T-helper 22 cell (primary cell): Measurements from ENCODE around the gene CACNA1G.
A peak's percentile ranks its signal among the peaks of the same experiment; 100 is the strongest.

ENCODE experiments used
- DNase-seq: peaks from one replicate; pipeline ENCODE4 v3.0.0-alpha.2; 2020; ENCODE audit warnings: low read depth

CACNA1G gene

DNA sequence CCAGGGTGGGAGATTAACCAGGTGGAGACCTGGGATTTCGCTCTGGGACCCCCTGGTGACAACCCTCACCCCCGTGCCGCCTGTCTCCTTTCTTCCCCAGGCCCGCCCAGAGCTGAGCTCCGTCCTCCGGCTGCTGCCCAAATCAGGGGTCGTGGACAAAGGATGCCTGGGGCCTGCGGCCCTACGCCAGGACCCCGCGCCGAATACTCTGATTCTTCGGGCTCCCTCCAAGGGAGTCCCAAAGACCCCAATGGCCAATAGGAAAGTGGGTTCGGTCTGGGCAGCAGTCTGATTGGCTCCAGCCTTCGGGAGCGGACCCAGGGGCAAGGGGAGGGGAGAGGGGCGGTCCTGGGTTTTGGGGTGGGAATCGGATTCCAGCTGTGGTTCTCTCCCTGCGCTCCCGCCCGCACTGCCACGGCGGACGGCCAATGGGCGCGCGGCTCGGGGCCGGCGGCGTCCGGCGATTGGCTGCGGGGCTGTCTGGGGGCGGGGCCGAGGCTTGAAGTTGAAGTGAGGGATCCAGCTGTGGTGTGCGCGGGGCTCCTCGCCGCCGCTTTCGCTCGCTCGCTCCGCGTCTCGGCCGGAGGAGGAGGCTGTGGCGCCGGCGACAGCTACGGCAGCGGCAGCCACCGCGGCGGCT lies at the start of gene CACNA1G:
TSS of gene CACNA1G (plus strand) at position 531 of the 640 bp plus-strand sequence. CDS start 745 bp downstream, outside the sequence.
- DNase-seq = peak; percentile 73

DNA sequence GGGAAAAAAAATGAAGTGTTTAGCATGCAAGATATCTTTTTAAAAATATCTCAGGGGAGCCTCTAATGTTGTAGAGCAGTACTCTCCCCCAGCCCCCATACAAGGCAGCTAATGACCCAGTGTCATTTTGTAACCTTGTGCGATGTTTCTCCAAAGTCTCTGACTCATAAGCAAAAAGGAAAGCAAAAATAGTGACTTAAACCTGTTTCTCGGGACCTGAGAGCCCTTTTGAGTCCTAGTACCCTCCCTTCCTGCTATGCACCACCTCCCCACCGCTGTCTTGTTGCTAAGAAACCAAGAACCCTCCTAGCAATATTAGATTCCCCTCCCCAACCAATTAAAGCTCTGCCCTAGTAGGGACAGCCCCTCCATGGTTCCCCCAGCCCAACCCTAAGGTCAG lies 49.5 kb upstream of the CACNA1G start:
- peak; percentile 29 for DNase-seq

DNA sequence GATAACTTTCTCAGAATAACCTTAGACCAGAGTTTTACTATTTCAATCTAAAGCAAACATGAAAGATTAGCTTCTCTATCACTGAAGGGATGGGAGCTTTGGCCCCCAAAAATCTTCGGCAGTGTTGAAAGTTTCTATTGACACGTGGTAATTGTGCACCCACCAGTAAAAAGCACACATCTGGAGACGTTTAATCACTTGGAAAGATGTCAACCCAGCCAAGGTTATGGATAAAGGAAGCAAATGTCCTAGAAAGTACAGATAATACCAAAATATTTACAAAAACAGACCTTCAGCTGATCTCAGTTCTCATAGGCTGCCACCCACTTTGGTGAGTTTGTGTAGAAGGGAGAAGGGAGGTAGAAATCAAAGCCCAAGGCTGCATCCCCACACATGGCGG lies 47.0 kb upstream of the CACNA1G start:
- no peak for DNase-seq

GRCh38 chr17:50514388-50514787 lies 46.1 kb upstream of the CACNA1G start:
- no peak for DNase-seq

DNA sequence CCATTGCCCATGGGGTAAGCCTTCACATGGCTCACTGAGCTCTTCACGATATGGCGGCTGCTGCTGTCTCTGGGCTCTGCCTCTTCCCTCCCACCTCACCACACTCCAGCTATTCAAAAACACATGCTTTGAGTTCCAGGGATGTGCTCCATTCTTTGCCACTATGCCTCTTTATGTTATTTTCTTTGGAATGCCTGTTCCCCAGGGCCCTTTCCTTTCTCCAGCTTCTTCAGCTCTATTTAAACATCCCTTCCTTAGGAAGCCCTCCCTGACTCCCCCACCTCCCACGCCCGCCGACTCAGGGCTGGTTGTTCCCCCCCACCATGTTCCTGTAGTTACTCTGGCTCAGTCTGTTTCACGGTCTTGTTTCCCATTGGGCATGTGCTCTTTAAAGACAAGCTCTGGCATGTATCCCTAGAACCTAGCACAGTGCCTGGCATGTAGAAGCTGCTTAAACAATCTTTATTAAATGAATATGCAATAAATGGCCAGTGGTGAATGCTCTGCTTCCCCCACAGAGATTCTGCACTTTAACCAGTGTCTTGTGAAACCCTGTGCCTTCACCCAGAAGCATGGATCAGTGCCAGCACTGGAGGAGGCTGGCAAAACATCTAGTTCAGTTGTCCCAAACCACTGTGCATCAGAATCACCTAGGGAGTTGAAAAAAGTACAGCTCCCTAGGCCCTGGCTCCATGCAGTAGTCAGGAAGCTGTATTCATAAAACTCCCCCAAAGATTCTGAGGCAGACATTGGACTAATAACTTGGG lies 45.4 kb upstream of the CACNA1G start:
- no peak for DNase-seq

DNA sequence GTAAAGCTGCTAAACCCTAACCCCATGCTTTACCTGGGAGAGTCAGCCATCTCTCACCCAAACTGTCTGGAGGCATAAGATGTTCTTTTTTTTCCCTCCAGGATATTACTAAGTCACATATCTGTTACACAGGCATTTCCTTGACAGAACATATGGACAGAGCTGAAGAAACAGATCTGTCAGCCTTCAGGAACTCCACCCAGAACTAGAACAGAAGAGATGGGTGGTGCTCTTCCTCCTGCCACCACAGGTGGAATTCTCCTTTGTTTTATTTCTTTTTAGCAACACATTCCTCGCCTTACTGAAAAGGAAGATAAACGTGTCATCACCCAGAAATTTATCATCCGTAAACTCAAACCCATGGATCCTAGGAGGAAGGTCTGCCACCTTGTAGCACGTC lies 43.5 kb upstream of the CACNA1G start:
- no peak for DNase-seq

- DNase-seq = no peak
Observed at GRCh38 chr17:50517504-50518383, 42.8 kb upstream of the CACNA1G start.

GRCh38 chr17:50518384-50519023 lies 42.0 kb upstream of the CACNA1G start:
- DNase-seq = no peak

DNA sequence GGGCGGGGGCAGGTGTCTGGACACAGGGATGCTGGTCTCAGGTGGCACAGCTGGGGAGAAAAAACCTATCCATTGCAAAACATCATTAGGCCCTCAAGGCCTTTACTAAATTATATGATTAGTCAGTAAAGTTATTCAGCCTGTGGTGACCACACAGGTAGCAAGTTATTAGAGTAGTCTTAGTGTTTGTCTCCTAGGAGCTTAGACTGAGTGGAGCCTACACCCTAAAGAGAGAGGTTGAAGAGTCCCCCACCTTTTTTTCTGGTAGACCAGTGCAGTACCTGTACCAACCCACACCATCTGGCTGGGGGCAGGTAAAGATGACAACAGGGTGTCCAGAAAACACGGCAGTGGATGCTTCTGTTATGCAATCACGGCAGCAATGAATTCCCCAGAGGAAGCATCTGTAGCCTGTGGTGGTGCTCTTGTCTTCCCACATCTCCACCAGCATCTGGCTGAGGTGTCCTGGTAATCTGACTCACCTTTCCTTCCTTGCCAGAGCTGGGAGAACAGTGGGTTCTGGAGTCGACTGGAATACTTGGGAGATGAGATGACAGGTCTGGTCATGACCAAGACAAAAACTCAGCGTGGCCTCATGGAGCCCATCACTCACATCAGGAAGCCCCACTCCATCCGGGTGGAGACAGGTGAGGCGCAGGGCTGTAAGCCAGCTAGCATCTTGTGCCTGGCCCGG lies 41.2 kb upstream of the CACNA1G start:
- no peak for DNase-seq

GRCh38 chr17:50520483-50520882 lies 40.0 kb upstream of the CACNA1G start:
- DNase-seq = no peak

DNA sequence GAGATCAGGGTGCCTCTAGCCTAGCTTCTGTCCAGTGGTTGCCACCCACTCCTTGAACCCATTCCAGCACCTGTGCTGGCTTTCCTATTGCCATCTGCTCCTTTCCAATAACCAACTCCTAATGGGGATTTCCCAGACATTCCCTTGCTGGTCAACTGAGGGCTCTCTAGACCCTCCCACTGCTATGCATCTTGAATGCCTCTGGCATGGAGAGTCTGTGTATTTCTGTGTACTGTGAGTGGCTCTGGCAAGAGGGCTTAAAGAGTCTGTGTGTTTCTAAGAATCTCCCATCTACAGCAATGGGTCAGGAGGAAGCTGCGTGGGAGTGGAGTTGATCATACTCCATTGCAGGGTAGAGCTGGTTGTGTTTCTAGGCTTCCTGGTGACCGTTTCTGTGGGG lies 39.0 kb upstream of the CACNA1G start:
- DNase-seq = no peak

GRCh38 chr17:50522766-50523165 lies 37.7 kb upstream of the CACNA1G start:
- DNase-seq = no peak

DNA sequence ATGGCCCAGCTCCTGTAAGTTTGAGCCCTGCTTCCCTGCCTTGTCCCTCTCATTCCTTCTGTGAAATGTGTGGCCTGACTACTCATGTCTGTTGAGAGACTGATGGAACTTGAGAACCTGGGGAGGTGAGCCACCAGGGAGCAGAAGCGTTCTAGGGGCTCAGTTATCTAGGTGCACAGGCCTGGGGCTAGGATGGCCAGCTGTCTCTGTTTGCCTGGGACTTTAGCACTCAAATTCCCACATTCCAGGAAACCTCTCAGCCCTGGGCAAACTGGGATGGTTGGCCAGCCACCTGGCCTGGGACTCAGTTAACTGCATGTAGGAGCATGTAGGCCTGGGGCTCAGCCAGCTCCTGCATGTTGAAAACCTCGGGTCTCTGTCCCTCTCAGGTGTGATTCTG lies 37.3 kb upstream of the CACNA1G start:
- DNase-seq = no peak

DNA sequence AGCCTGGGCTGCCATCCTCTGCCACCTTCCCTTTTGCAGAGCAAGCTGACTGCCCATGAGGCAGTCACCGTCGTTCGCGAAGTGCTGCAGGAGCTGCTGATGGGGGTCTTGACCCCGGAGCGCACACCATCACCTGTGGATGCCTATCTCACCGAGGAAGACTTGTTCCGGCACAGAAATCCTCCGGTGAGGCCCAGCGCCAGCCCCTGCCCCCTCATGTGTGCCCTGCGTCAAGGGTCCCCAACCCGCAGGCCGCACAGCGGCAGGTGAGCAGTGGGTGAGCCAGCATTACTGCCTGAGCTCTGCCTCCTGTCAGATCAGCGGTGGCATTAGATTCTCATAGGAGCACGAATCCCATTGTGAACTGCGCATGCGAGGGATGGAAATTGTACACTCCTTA lies 35.7 kb upstream of the CACNA1G start:
- DNase-seq = no peak

DNA sequence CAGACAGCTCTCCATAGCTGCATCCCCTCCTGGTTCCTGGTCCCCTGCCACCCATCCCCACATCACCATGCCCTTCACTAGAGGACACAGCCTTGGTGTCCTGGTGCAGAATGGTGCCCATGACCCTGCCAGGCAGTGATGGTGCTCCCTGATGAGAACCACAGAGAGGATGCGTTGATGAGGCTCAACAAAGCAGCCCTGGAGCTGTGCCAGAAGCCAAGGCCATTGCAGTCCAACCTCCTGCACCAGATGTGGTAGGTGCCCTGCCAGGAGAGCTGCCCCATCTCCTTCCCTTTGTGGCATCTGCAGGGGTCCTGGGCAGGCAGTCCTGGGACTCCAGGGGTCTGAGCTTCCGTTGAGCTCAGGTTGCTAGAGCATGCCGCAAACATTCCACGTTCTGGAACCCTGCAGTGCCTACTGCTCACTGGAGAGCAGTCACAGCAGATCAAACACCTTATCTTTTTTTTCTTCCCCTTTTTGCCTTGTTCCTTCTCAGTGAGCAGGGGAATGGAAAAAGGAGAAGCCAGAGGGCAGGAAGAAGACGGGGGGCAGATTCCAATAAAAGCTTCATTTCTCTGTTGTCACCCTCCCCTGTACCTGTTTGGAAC lies 33.3 kb upstream of the CACNA1G start:
- no peak for DNase-seq

DNA sequence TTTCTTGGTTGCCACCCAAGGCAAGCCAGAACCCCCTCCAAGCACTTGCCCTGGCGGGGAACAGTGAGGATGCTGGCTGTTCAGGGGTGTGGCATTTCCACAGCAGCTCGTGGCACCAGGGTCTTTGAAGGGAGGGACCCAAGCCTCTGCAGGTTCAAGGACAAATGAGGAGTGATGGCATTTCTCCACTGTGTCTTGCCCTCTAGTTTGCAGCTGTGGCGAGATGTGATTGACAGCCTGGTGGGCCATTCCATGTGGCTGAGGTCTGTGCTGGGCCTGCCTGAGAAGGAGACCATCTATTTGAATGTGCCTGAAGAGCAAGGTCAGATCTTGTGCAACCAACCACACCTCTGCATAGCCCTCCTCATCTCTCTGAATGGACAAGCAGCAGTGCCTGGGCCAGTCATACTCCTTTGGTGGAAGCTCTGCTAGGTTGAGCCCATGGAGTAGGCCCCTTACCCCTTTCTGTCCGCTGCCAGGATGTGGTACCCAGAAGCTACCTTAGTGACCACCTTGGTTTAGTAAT lies 32.5 kb upstream of the CACNA1G start:
- no peak for DNase-seq

GRCh38 chr17:50529849-50530248 lies 30.7 kb upstream of the CACNA1G start:
- no peak for DNase-seq

GRCh38 chr17:50531428-50532025 lies 29.0 kb upstream of the CACNA1G start:
- DNase-seq = no peak

GRCh38 chr17:50532452-50533024 lies 28.0 kb upstream of the CACNA1G start, which contains the start of gene EPN3:
EPN3 (plus strand) TSS chr17:50532735; CDS start chr17:50536557, 3,822 bp downstream.
- DNase-seq = no peak

GRCh38 chr17:50533185-50533584 lies 27.3 kb upstream of the CACNA1G start:
- DNase-seq = no peak
